ENCODE results near the gene RBM20.
"Not testable (repeated sequence)": the region's sequence is repeated elsewhere in the genome, so short reads cannot be mapped to it uniquely, and the experiment has no call there.

RBM20 gene

DNA sequence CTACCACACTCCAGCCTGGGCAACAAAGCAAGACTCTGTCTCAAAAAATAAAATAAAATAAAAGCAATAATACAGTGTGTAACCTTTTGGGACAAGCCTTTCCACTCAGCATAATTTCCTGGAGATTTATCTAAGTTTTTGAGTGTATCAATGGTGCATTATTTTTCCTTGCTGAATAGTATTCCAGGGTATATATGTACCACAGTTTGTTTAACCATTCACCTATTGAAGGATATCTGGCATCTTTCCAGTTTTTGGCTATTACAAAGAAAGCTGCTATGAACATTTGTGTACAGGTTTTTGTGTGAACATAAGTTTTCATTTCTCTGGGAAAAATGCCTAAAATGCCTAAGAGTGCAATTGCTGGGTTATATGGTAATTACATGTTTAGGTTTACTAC is 59.9 kb downstream of the RBM20 start:
- H3K27me3 Mint-ChIP-seq (ENCODE audit: low read depth): peaks cover 5% of the 10 kb centered on the region
- H3K4me3 Mint-ChIP-seq: no peak overlapping the region
- no peaks in the 10 kb centered on the region for H3K9me3 Mint-ChIP-seq
- TF ChIP-seq, protein P1, sequence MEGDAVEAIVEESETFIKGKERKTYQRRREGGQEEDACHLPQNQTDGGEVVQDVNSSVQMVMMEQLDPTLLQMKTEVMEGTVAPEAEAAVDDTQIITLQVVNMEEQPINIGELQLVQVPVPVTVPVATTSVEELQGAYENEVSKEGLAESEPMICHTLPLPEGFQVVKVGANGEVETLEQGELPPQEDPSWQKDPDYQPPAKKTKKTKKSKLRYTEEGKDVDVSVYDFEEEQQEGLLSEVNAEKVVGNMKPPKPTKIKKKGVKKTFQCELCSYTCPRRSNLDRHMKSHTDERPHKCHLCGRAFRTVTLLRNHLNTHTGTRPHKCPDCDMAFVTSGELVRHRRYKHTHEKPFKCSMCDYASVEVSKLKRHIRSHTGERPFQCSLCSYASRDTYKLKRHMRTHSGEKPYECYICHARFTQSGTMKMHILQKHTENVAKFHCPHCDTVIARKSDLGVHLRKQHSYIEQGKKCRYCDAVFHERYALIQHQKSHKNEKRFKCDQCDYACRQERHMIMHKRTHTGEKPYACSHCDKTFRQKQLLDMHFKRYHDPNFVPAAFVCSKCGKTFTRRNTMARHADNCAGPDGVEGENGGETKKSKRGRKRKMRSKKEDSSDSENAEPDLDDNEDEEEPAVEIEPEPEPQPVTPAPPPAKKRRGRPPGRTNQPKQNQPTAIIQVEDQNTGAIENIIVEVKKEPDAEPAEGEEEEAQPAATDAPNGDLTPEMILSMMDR (IDR thresholded peaks at IDR 0.05; ENCODE audit: unreplicated experiment in 3 of 3): no peak
- peaks cover 44% of the 10 kb centered on the region for H3K4me1 Mint-ChIP-seq
- no peaks in the 10 kb centered on the region for H3K36me3 Mint-ChIP-seq (ENCODE audit: low read depth)
- H3K27ac Mint-ChIP-seq: no peak overlapping the region

DNA sequence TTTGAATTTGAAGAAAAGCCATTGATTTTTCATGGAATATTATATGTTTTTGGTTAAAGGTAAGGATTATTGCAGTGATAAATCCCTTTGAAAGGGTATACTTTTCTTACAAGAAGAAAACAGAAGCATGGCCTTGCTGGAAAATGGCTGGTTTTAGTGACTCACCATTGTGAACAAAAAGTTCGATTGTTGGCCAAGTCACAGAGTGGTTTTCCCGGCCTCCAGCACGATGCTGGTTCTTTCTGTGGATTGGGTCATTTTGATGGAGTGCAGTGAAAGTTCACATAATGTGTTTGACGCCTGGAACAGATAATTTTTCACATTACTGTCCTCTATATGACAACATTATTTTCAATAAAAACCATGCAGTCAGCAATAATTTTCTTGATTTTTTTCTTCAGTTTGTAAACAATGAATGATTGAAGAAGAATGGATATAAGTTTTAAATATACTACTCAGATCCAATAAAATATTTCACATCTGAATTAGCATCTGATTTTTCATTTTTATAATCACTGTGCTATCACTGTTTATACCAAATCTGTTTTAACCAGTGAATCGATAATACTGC is 60.9 kb downstream of the RBM20 start:
- Mint-ChIP-seq H3K27ac (no peak overlapping the region), H3K4me3 (no peak overlapping the region), H3K4me1 (peaks cover 40% of the 10 kb centered on the region), H3K27me3 (ENCODE audit: low read depth) (peaks cover 5% of the 10 kb centered on the region), H3K36me3 (ENCODE audit: low read depth) (no peaks in the 10 kb centered on the region), H3K9me3 (no peaks in the 10 kb centered on the region)
- TF ChIP-seq, protein P1 (IDR thresholded peaks at IDR 0.05; ENCODE audit: unreplicated experiment in 3 of 3): no peak

DNA sequence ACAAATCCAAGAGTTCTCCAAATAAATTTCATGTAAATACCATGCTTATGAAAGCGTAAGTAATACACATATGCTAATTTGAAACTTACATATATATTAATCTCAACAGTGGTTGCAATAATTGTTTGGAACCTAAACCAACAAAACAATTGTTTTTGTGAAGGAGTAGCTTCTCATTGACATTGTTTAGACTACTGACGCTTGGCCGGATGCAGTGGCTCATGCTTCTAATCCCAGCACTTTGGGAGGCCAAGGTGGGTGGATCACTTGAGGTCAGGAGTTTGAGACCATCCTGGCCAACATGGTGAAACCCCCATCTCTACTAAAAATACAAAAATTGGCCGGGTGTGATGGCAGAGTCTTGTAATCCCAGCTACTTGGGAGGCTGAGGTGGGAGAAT is 61.5 kb downstream of the RBM20 start:
- peaks cover 36% of the 10 kb centered on the region for H3K4me1 Mint-ChIP-seq
- not testable (repeated sequence) for H3K36me3 Mint-ChIP-seq (ENCODE audit: low read depth); H3K27me3 Mint-ChIP-seq (ENCODE audit: low read depth); H3K9me3 Mint-ChIP-seq; H3K27ac Mint-ChIP-seq; H3K4me3 Mint-ChIP-seq

DNA sequence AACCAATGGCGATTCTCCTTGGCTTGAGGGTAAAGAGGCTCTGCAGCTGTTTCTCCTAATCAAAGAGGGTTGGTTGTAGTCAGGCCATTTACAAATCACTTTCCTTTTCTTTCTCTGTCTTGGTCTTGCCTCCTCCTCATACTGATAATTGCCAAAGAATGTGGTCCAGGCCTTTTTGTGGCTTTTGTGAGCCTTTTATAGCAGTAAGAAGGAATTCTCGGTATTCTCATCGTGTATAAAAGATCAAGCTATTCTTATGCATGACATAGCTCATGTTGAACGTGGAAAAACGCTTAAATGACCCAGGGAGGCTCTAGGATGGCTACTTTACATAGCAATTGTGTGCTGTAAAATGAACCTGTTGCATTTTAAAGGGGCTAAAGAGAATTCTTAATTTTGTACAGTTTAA is 62.6 kb downstream of the RBM20 start:
- Mint-ChIP-seq H3K9me3 (no peaks in the 10 kb centered on the region), H3K27me3 (ENCODE audit: low read depth) (peaks cover 3% of the 10 kb centered on the region), H3K4me1 (peaks cover 29% of the 10 kb centered on the region), H3K27ac (peak overlapping the region; percentile 41 to 75 (median 58)), H3K4me3 (no peak overlapping the region), H3K36me3 (ENCODE audit: low read depth) (no peaks in the 10 kb centered on the region)
- TF ChIP-seq, protein P1 (IDR thresholded peaks at IDR 0.05; ENCODE audit: unreplicated experiment in 3 of 3): no peak

DNA sequence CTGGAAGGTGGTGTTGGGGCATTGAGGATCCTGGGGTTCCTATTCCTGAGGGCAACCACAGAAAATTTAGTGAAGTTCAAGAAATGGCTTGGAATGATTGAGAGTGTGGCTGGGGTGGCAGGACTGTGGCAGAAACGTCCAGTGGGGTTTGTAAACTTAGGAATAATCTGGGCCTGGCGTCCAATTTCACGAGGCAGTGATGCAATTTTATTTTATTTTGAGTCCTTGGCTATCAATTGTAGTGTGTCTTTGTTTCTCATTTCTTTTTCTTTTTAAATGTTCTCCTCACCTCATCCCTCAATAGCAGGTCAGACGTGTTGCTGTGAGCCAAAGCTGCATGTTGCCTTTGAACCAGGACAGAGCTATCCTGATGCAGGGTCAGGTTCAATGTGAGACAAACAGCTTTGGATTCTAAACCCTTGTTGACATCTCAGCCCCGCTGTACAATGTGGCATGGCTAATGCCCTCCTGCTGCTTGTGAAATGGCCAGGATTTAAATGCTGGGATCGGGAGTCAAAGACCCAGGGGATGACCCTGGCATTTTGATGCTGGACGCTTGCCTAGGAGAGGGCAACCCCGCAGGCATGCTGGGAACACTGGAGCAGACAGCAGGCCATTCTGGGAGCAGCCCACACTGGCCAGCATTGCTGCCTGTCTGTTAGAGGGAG is 64.8 kb downstream of the RBM20 start:
- H3K4me1 Mint-ChIP-seq: peaks cover 23% of the 10 kb centered on the region
- no peaks in the 10 kb centered on the region for H3K9me3 Mint-ChIP-seq
- TF ChIP-seq, protein P1 (IDR thresholded peaks at IDR 0.05; ENCODE audit: unreplicated experiment in 3 of 3): no peak

DNA sequence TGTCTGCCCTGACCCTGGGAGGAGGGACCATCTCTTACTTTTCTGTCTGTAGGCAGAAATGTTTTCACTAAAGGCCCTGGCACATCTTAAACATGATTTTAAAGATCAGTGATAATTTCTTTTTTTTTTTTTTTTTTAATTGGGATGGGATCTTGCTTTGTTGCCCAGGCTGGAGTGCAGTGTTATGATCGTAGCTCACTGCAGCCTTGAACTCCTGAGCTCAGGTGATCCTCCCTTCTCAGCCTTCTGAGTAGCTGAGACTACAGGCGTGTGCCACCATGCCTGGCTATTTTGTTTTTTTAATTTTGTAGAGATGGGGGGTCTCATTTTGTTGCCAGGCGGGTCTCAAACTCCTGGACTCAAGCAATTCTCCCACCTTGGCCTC is 65.3 kb downstream of the RBM20 start:
- Mint-ChIP-seq H3K36me3 (ENCODE audit: low read depth) (no peaks in the 10 kb centered on the region), H3K9me3 (no peaks in the 10 kb centered on the region), H3K27ac (peak overlapping the region in 1 of 3 experiments; percentile 73), H3K27me3 (ENCODE audit: low read depth) (no peaks in the 10 kb centered on the region), H3K4me1 (peaks cover 23% of the 10 kb centered on the region), H3K4me3 (no peak overlapping the region)
- TF ChIP-seq, protein P1 (IDR thresholded peaks at IDR 0.05; ENCODE audit: unreplicated experiment in 3 of 3): no peak

More for the DNA sequence above, 64.8 kb downstream of the RBM20 start:
- H3K4me3 Mint-ChIP-seq: peak overlapping the region in 1 of 3 experiments; percentile 16
- H3K27me3 Mint-ChIP-seq (ENCODE audit: low read depth): no peaks in the 10 kb centered on the region
- peak overlapping the region in 2 of 3 experiments; percentile 25 to 73 for H3K27ac Mint-ChIP-seq
- H3K36me3 Mint-ChIP-seq (ENCODE audit: low read depth): no peaks in the 10 kb centered on the region
